Right atrium auricular region (tissue), 2 donors: ENCODE data around the gene RNF157. TPM values are rescaled to one million over a fixed set of nuclear protein-coding genes. Genes with fewer than 3 reads are reported as not detected.

Experiments
- DNase-seq: peaks from one replicate; pipeline ENCODE4 v3.0.0-alpha.2; 2019; ENCODE audit warnings: low spot score
- H3K27ac ChIP-seq, 2 donors: fragments of 200-600 bp; sonication (generic); 1 replicate in 1 of 2; 2 replicates in 1 of 2; pipeline ENCODE4 v1.5.1; 2016 to 2019
- H3K27me3 ChIP-seq, 2 donors: fragments of 200-600 bp; sonication (generic); one replicate each; pipeline versions ENCODE4 v1.5.1 to v1.6.0; 2017 to 2019
- H3K36me3 ChIP-seq: fragments of 200-600 bp; sonication (generic); one replicate; pipeline ENCODE4 v1.5.1; 2016
- H3K4me1 ChIP-seq, 2 donors: fragments of 200-600 bp; sonication (generic); one replicate each; pipeline versions ENCODE4 v1.5.1 to v1.6.0; 2017 to 2019
- H3K4me3 ChIP-seq, 2 donors: fragments of 200-600 bp; sonication (generic); 1 replicate in 1 of 2; 2 replicates in 1 of 2; pipeline ENCODE4 v1.5.1; 2017 to 2019; ENCODE audit warnings: mild to moderate bottlenecking in 1 of 2, moderate library complexity in 1 of 2
- H3K9me3 ChIP-seq, 2 donors: fragments of 200-600 bp; sonication (generic); one replicate each; pipeline ENCODE4 v1.5.1; 2019
- CTCF ChIP-seq, 2 donors: fragments of 200-600 bp; sonication (generic); IDR thresholded peaks; one replicate each; pipeline ENCODE4 v1.5.1; 2019; ENCODE audit warnings: antibody characterized with exemption in 2 of 2
- total RNA-seq, 2 donors: library from RNA; depleted of rRNA; stranded (reverse); fragments of >200 nt; gene quantifications; one replicate each; pipeline ENCODE4 v1.1.0, GENCODE V29; 2016

The RNF157 gene
- total RNA-seq, 2 donors from 2014 or later = 9.5 to 13.0 TPM

GRCh38 chr17:76147211-76148014, 92.9 kb downstream of the RNF157 start:
- Histone ChIP-seq H3K27me3 (no peaks in the 10 kb centered on the region), H3K36me3 (no peaks in the 10 kb centered on the region), H3K27ac (no peak overlapping the region), H3K9me3 (no peaks in the 10 kb centered on the region), H3K4me1 (peaks cover 0 to 16% of the 10 kb centered on the region in 2 donors), H3K4me3 (no peak overlapping the region)
- DNase-seq = no peak
- peak; percentile 24 to 67 for TF ChIP-seq CTCF (IDR thresholded peaks at IDR 0.05)

GRCh38 chr17:76146053-76146851, 94.0 kb downstream of the RNF157 start:
- H3K9me3 ChIP-seq = no peaks in the 10 kb centered on the region
- no peak for TF ChIP-seq CTCF (IDR thresholded peaks at IDR 0.05)
- no peaks in the 10 kb centered on the region for H3K36me3 ChIP-seq
- H3K4me1 ChIP-seq = peaks cover 4 to 25% of the 10 kb centered on the region in 2 donors
- H3K27ac ChIP-seq = peak overlapping the region in 1 of 2 donors; percentile 3
- no peaks in the 10 kb centered on the region for H3K27me3 ChIP-seq
- DNase-seq = no peak
- no peak overlapping the region for H3K4me3 ChIP-seq

- Histone ChIP-seq H3K36me3 (no peaks in the 10 kb centered on the region), H3K4me1 (peaks cover 4 to 33% of the 10 kb centered on the region in 2 donors), H3K27ac (peak overlapping the region in 1 of 2 donors; percentile 3), H3K9me3 (no peaks in the 10 kb centered on the region), H3K27me3 (no peaks in the 10 kb centered on the region), H3K4me3 (no peak overlapping the region)
- no peak for TF ChIP-seq CTCF (IDR thresholded peaks at IDR 0.05)
- no peak for DNase-seq
These were observed 94.9 kb downstream of the RNF157 start for GRCh38 chr17:76145231-76146052.

- peaks cover 4 to 54% of the 10 kb centered on the region in 2 donors for H3K4me1 ChIP-seq
- no peaks in the 10 kb centered on the region for H3K36me3 ChIP-seq
- H3K27ac ChIP-seq = no peak overlapping the region
- peaks cover 15 to 27% of the 10 kb centered on the region in 2 donors for H3K27me3 ChIP-seq
- no peaks in the 10 kb centered on the region for H3K9me3 ChIP-seq
- no peak for TF ChIP-seq CTCF (IDR thresholded peaks at IDR 0.05)
- H3K4me3 ChIP-seq = no peak overlapping the region
- DNase-seq = no peak
These were observed 97.7 kb downstream of the RNF157 start for GRCh38 chr17:76142585-76143041.

- H3K27ac ChIP-seq = no peak overlapping the region
- no peaks in the 10 kb centered on the region for H3K9me3 ChIP-seq
- peaks cover 20 to 32% of the 10 kb centered on the region in 2 donors for H3K27me3 ChIP-seq
- no peaks in the 10 kb centered on the region for H3K36me3 ChIP-seq
- no peak for TF ChIP-seq CTCF (IDR thresholded peaks at IDR 0.05)
- no peak for DNase-seq
- no peak overlapping the region for H3K4me3 ChIP-seq
- H3K4me1 ChIP-seq = peaks cover 4 to 59% of the 10 kb centered on the region in 2 donors
These were observed 98.2 kb downstream of the RNF157 start for GRCh38 chr17:76142039-76142584.
